ENCODE measurements around the gene FAM43A.

DNA sequence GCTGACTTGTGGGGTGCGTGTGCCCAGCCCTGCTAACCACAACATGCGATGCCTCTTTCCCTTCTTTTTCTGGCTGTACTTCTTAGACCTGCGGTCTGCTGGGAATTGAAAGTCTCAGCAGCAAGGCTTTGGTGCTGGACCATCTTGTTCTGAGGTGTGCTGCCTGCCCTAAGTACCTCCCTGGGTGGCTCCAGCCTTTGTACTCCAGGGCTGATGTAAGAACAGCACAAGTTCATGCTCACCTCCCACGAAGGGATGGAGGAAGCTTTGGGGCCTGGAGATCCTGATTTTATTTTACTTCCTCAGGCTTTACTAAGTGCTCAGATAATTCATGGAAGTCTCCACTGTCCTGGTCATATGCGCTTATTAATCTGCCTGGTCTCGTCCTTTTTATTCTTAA lies 28.9 kb downstream of the FAM43A start:
- TF ChIP-seq CTCF (IDR thresholded peaks at IDR 0.05; ENCODE audit: poor library complexity) (no peak), EZH2 (IDR thresholded peaks at IDR 0.05; ENCODE audit: borderline replicate concordance) (no peak), EZH2phosphoT487 (IDR thresholded peaks at IDR 0.05; ENCODE audit: low read depth, severe bottlenecking, unreplicated experiment) (no peak)

Measured in hepatocyte (in vitro differentiated cells).